ENCODE data around the gene TMEM187.

TMEM187 gene

GRCh38 chrX:154000051-154000450, 27.5 kb downstream of the TMEM187 start:
- no peak for DNase-seq (ENCODE audit: low spot score)

- no peak for DNase-seq (ENCODE audit: low spot score)
These were observed 29.7 kb downstream of the TMEM187 start for GRCh38 chrX:154002215-154002719.

- no peak for DNase-seq (ENCODE audit: low spot score)
These were observed 31.8 kb downstream of the TMEM187 start for GRCh38 chrX:154004315-154004714.

GRCh38 chrX:154006947-154007346, 34.4 kb downstream of the TMEM187 start:
- DNase-seq (ENCODE audit: low spot score) = no peak

- no peak for DNase-seq (ENCODE audit: low spot score)
These were observed 36.0 kb downstream of the TMEM187 start for GRCh38 chrX:154008521-154008920.

GRCh38 chrX:154010330-154011087, 38.0 kb downstream of the TMEM187 start:
- DNase-seq (ENCODE audit: low spot score) = no peak

GRCh38 chrX:154011376-154012335, 39.1 kb downstream of the TMEM187 start:
- DNase-seq (ENCODE audit: low spot score) = no peak

- no peak for DNase-seq (ENCODE audit: low spot score)
These were observed 39.9 kb downstream of the TMEM187 start for GRCh38 chrX:154012336-154012991.

- DNase-seq (ENCODE audit: low spot score) = no peak
These were observed 40.5 kb downstream of the TMEM187 start for GRCh38 chrX:154013001-154013421.

- peak; percentile 53 for DNase-seq (ENCODE audit: low spot score)
These were observed 41.2 kb downstream of the TMEM187 start for GRCh38 chrX:154013614-154014360.

GRCh38 chrX:154014429-154015380, 42.2 kb downstream of the TMEM187 start:
- no peak for DNase-seq (ENCODE audit: low spot score)

- no peak for DNase-seq (ENCODE audit: low spot score)
These were observed 43.2 kb downstream of the TMEM187 start for GRCh38 chrX:154015581-154016264.

GRCh38 chrX:154016366-154017076, 44.0 kb downstream of the TMEM187 start:
- no peak for DNase-seq (ENCODE audit: low spot score)

- DNase-seq (ENCODE audit: low spot score) = no peak
These were observed 45.4 kb downstream of the TMEM187 start for GRCh38 chrX:154017766-154018517.

GRCh38 chrX:154018518-154019060, 46.0 kb downstream of the TMEM187 start:
- DNase-seq (ENCODE audit: low spot score) = no peak

GRCh38 chrX:154019061-154019621, 46.6 kb downstream of the TMEM187 start:
- peak; percentile 15 for DNase-seq (ENCODE audit: low spot score)

Data from NAMALWA (cell line).